ENCODE results near the gene KBTBD12.

Gene KBTBD12

GRCh38 chr3:127954640-127955039, 39.6 kb downstream of the KBTBD12 start:
- Histone ChIP-seq H3K36me3 (ENCODE audit: control insufficient read depth, insufficient read depth, low read length) (no peaks in the 10 kb centered on the region), H3K4ac (ENCODE audit: low read depth, low read length) (no peak overlapping the region), H2BK15ac (replicated peaks; ENCODE audit: low read depth) (no peak overlapping the region), H3K27ac (ENCODE audit: low read depth, low read length) (no peak overlapping the region), H3K56ac (ENCODE audit: low read length) (no peak overlapping the region), H3K27me3 (ENCODE audit: insufficient read depth, low read length, poor library complexity) (no peaks in the 10 kb centered on the region), H3K79me1 (ENCODE audit: low read length) (no peaks in the 10 kb centered on the region), H3K4me3 (ENCODE audit: low read length) (no peak overlapping the region), H3K9ac (ENCODE audit: low read length) (no peak overlapping the region), H3K18ac (ENCODE audit: low read length) (no peak overlapping the region), H3K23ac (ENCODE audit: low read length) (no peak overlapping the region), H3K4me1 (ENCODE audit: control insufficient read depth, low read depth, low read length) (no peaks in the 10 kb centered on the region), H2AK5ac (ENCODE audit: low read length) (no peak overlapping the region), H3K4me2 (ENCODE audit: low read length) (no peak overlapping the region), H2BK5ac (ENCODE audit: low read length) (no peak overlapping the region), H2BK120ac (ENCODE audit: low read depth, low read length) (no peak overlapping the region), H3K79me2 (ENCODE audit: control insufficient read depth, insufficient read depth, low read length) (no peaks in the 10 kb centered on the region), H4K5ac (ENCODE audit: low read length) (no peak overlapping the region), H4K8ac (ENCODE audit: low read depth, low read length) (no peak overlapping the region)
- no peak for DNase-seq
- WGBS (ENCODE audit: extremely low coverage, insufficient coverage, low lambda C conversion rate), result no CpG with 5 or more reads among the region's 6 CpGs

- H3K4me3 ChIP-seq (ENCODE audit: low read length), result no peak overlapping the region
- H4K5ac ChIP-seq (ENCODE audit: low read length), result no peak overlapping the region
- H3K27me3 ChIP-seq (ENCODE audit: insufficient read depth, low read length, poor library complexity), result no peaks in the 10 kb centered on the region
- no peak overlapping the region for H3K18ac ChIP-seq (ENCODE audit: low read length)
- H3K79me1 ChIP-seq (ENCODE audit: low read length), result no peaks in the 10 kb centered on the region
- H3K27ac ChIP-seq (ENCODE audit: low read depth, low read length), result no peak overlapping the region
- H3K79me2 ChIP-seq (ENCODE audit: control insufficient read depth, insufficient read depth, low read length), result no peaks in the 10 kb centered on the region
- H3K9ac ChIP-seq (ENCODE audit: low read length), result no peak overlapping the region
- H2BK5ac ChIP-seq (ENCODE audit: low read length), result no peak overlapping the region
- no peak overlapping the region for H4K8ac ChIP-seq (ENCODE audit: low read depth, low read length)
- H3K36me3 ChIP-seq (ENCODE audit: control insufficient read depth, insufficient read depth, low read length), result no peaks in the 10 kb centered on the region
- no peak overlapping the region for H2BK15ac ChIP-seq (replicated peaks; ENCODE audit: low read depth)
- no peak overlapping the region for H3K56ac ChIP-seq (ENCODE audit: low read length)
- no peak overlapping the region for H3K23ac ChIP-seq (ENCODE audit: low read length)
- no peak overlapping the region for H2BK120ac ChIP-seq (ENCODE audit: low read depth, low read length)
- no peak overlapping the region for H3K4me2 ChIP-seq (ENCODE audit: low read length)
- no peak overlapping the region for H2AK5ac ChIP-seq (ENCODE audit: low read length)
- DNase-seq, result no peak
- no peak overlapping the region for H3K4ac ChIP-seq (ENCODE audit: low read depth, low read length)
- H3K4me1 ChIP-seq (ENCODE audit: control insufficient read depth, low read depth, low read length), result no peaks in the 10 kb centered on the region
These were observed 40.7 kb downstream of the KBTBD12 start for GRCh38 chr3:127955728-127956127.

- Histone ChIP-seq H2AK5ac (ENCODE audit: low read length) (no peak overlapping the region), H3K36me3 (ENCODE audit: control insufficient read depth, insufficient read depth, low read length) (no peaks in the 10 kb centered on the region), H3K27me3 (ENCODE audit: insufficient read depth, low read length, poor library complexity) (no peaks in the 10 kb centered on the region), H3K23ac (ENCODE audit: low read length) (no peak overlapping the region), H3K79me2 (ENCODE audit: control insufficient read depth, insufficient read depth, low read length) (no peaks in the 10 kb centered on the region), H4K5ac (ENCODE audit: low read length) (no peak overlapping the region), H3K4me1 (ENCODE audit: control insufficient read depth, low read depth, low read length) (no peaks in the 10 kb centered on the region), H3K56ac (ENCODE audit: low read length) (no peak overlapping the region), H2BK15ac (replicated peaks; ENCODE audit: low read depth) (no peak overlapping the region), H3K4ac (ENCODE audit: low read depth, low read length) (no peak overlapping the region), H2BK5ac (ENCODE audit: low read length) (no peak overlapping the region), H3K79me1 (ENCODE audit: low read length) (no peaks in the 10 kb centered on the region), H2BK120ac (ENCODE audit: low read depth, low read length) (no peak overlapping the region), H3K9ac (ENCODE audit: low read length) (no peak overlapping the region), H4K8ac (ENCODE audit: low read depth, low read length) (no peak overlapping the region), H3K18ac (ENCODE audit: low read length) (no peak overlapping the region), H3K4me3 (ENCODE audit: low read length) (no peak overlapping the region), H3K27ac (ENCODE audit: low read depth, low read length) (no peak overlapping the region), H3K4me2 (ENCODE audit: low read length) (no peak overlapping the region)
- WGBS (ENCODE audit: extremely low coverage, insufficient coverage, low lambda C conversion rate), result no CpG with 5 or more reads among the region's 1 CpG
- DNase-seq, result no peak
These were observed 44.0 kb downstream of the KBTBD12 start for GRCh38 chr3:127959041-127959440.

- H3K4me3 ChIP-seq (ENCODE audit: low read length), result no peak overlapping the region
- no peak overlapping the region for H3K4ac ChIP-seq (ENCODE audit: low read depth, low read length)
- H2BK15ac ChIP-seq (replicated peaks; ENCODE audit: low read depth), result no peak overlapping the region
- H3K27ac ChIP-seq (ENCODE audit: low read depth, low read length), result no peak overlapping the region
- no CpG with 5 or more reads among the region's 4 CpGs for WGBS (ENCODE audit: extremely low coverage, insufficient coverage, low lambda C conversion rate)
- no peak overlapping the region for H2BK120ac ChIP-seq (ENCODE audit: low read depth, low read length)
- H4K8ac ChIP-seq (ENCODE audit: low read depth, low read length), result no peak overlapping the region
- H3K9ac ChIP-seq (ENCODE audit: low read length), result no peak overlapping the region
- H3K56ac ChIP-seq (ENCODE audit: low read length), result no peak overlapping the region
- no peaks in the 10 kb centered on the region for H3K36me3 ChIP-seq (ENCODE audit: control insufficient read depth, insufficient read depth, low read length)
- H3K18ac ChIP-seq (ENCODE audit: low read length), result no peak overlapping the region
- no peak overlapping the region for H4K5ac ChIP-seq (ENCODE audit: low read length)
- H2AK5ac ChIP-seq (ENCODE audit: low read length), result no peak overlapping the region
- H3K27me3 ChIP-seq (ENCODE audit: insufficient read depth, low read length, poor library complexity), result no peaks in the 10 kb centered on the region
- H3K4me2 ChIP-seq (ENCODE audit: low read length), result no peak overlapping the region
- H3K23ac ChIP-seq (ENCODE audit: low read length), result no peak overlapping the region
- no peaks in the 10 kb centered on the region for H3K79me1 ChIP-seq (ENCODE audit: low read length)
- H3K79me2 ChIP-seq (ENCODE audit: control insufficient read depth, insufficient read depth, low read length), result no peaks in the 10 kb centered on the region
- no peak overlapping the region for H2BK5ac ChIP-seq (ENCODE audit: low read length)
- DNase-seq, result peak; percentile 74
- H3K4me1 ChIP-seq (ENCODE audit: control insufficient read depth, low read depth, low read length), result no peaks in the 10 kb centered on the region
These were observed 44.8 kb downstream of the KBTBD12 start for GRCh38 chr3:127959873-127960272.

- no peak overlapping the region for H3K18ac ChIP-seq (ENCODE audit: low read length)
- H2BK120ac ChIP-seq (ENCODE audit: low read depth, low read length), result no peak overlapping the region
- H3K9ac ChIP-seq (ENCODE audit: low read length), result no peak overlapping the region
- H3K4ac ChIP-seq (ENCODE audit: low read depth, low read length), result no peak overlapping the region
- H3K56ac ChIP-seq (ENCODE audit: low read length), result no peak overlapping the region
- no peak overlapping the region for H4K5ac ChIP-seq (ENCODE audit: low read length)
- H3K79me2 ChIP-seq (ENCODE audit: control insufficient read depth, insufficient read depth, low read length), result no peaks in the 10 kb centered on the region
- H3K79me1 ChIP-seq (ENCODE audit: low read length), result no peaks in the 10 kb centered on the region
- no peaks in the 10 kb centered on the region for H3K27me3 ChIP-seq (ENCODE audit: insufficient read depth, low read length, poor library complexity)
- H3K4me2 ChIP-seq (ENCODE audit: low read length), result no peak overlapping the region
- H4K8ac ChIP-seq (ENCODE audit: low read depth, low read length), result no peak overlapping the region
- no peak overlapping the region for H3K4me3 ChIP-seq (ENCODE audit: low read length)
- no peak overlapping the region for H3K23ac ChIP-seq (ENCODE audit: low read length)
- no peak for DNase-seq
- no peaks in the 10 kb centered on the region for H3K36me3 ChIP-seq (ENCODE audit: control insufficient read depth, insufficient read depth, low read length)
- WGBS (ENCODE audit: extremely low coverage, insufficient coverage, low lambda C conversion rate), result no CpG with 5 or more reads among the region's 4 CpGs
- no peak overlapping the region for H2AK5ac ChIP-seq (ENCODE audit: low read length)
- no peak overlapping the region for H2BK5ac ChIP-seq (ENCODE audit: low read length)
- no peaks in the 10 kb centered on the region for H3K4me1 ChIP-seq (ENCODE audit: control insufficient read depth, low read depth, low read length)
- H3K27ac ChIP-seq (ENCODE audit: low read depth, low read length), result no peak overlapping the region
- H2BK15ac ChIP-seq (replicated peaks; ENCODE audit: low read depth), result no peak overlapping the region
These were observed 45.5 kb downstream of the KBTBD12 start for GRCh38 chr3:127960421-127960965.

GRCh38 chr3:127961124-127961523, 46.1 kb downstream of the KBTBD12 start:
- Histone ChIP-seq H4K8ac (ENCODE audit: low read depth, low read length) (no peak overlapping the region), H3K79me1 (ENCODE audit: low read length) (no peaks in the 10 kb centered on the region), H3K56ac (ENCODE audit: low read length) (no peak overlapping the region), H3K23ac (ENCODE audit: low read length) (no peak overlapping the region), H3K9ac (ENCODE audit: low read length) (no peak overlapping the region), H4K5ac (ENCODE audit: low read length) (no peak overlapping the region), H3K4me1 (ENCODE audit: control insufficient read depth, low read depth, low read length) (no peaks in the 10 kb centered on the region), H3K4ac (ENCODE audit: low read depth, low read length) (no peak overlapping the region), H3K36me3 (ENCODE audit: control insufficient read depth, insufficient read depth, low read length) (no peaks in the 10 kb centered on the region), H2AK5ac (ENCODE audit: low read length) (no peak overlapping the region), H3K27me3 (ENCODE audit: insufficient read depth, low read length, poor library complexity) (no peaks in the 10 kb centered on the region), H3K27ac (ENCODE audit: low read depth, low read length) (no peak overlapping the region), H2BK5ac (ENCODE audit: low read length) (no peak overlapping the region), H3K79me2 (ENCODE audit: control insufficient read depth, insufficient read depth, low read length) (no peaks in the 10 kb centered on the region), H3K18ac (ENCODE audit: low read length) (no peak overlapping the region), H3K4me2 (ENCODE audit: low read length) (no peak overlapping the region), H2BK120ac (ENCODE audit: low read depth, low read length) (no peak overlapping the region), H3K4me3 (ENCODE audit: low read length) (no peak overlapping the region), H2BK15ac (replicated peaks; ENCODE audit: low read depth) (no peak overlapping the region)
- WGBS (ENCODE audit: extremely low coverage, insufficient coverage, low lambda C conversion rate), result no CpG with 5 or more reads among the region's 5 CpGs
- DNase-seq, result no peak

Measured in mesendoderm (in vitro differentiated cells).